H1 (cell line): ENCODE measurements around the gene LIPT2. TPM values are rescaled to one million over a fixed set of nuclear protein-coding genes. Genes with fewer than 3 reads are reported as not detected.
A peak's percentile ranks its signal among the peaks of the same experiment; 100 is the strongest.

ENCODE experiments used
- CTCF ChIA-PET: fragments of 300-600 bp; sonication (Branson Sonifier 250); formaldehyde crosslinking; loops from one replicate; lab custom pipeline; 2021; ENCODE audit not compliant: partially characterized antibody; lab: Charles Lee
- POLR2A ChIA-PET: fragments of 300-600 bp; sonication (Branson Sonifier 250); formaldehyde crosslinking; loops from one replicate; lab custom pipeline; 2021; ENCODE audit warnings: inconsistent platforms; ENCODE audit not compliant: partially characterized antibody; lab: Charles Lee
- DNase-seq, 2 experiments: peaks; one replicate each; pipeline versions ENCODE4 v3.0.0 to v3.0.0-alpha.2; 2010 to 2022; ENCODE audit warnings: low spot score in 2 of 2, low read depth in 1 of 2, mixed read lengths in 1 of 2
- FAIRE-seq: peaks from 2 replicates; lab custom pipeline; 2011; peaks lifted over from hg19 to GRCh38; lab: Jason Lieb, UNC
- H2AFZ ChIP-seq: 2 replicates; pipeline ENCODE4 v1.8.1; 2012; ENCODE audit warnings: low read length, inconsistent platforms
- H2AK5ac ChIP-seq: 2 replicates; pipeline ENCODE4 v1.6.1; 2013; ENCODE audit warnings: low read depth, low read length
- H2BK120ac ChIP-seq: replicated peaks from 2 replicates; pipeline ENCODE3; 2013; ENCODE audit warnings: low read depth, low read length, inconsistent platforms
- H2BK12ac ChIP-seq: 2 replicates; pipeline ENCODE4 v1.6.1; 2013; ENCODE audit warnings: low read depth, low read length
- H2BK15ac ChIP-seq: 2 replicates; pipeline ENCODE4 v1.6.1; 2013; ENCODE audit warnings: low read length
- H2BK20ac ChIP-seq: 2 replicates; pipeline ENCODE4 v1.6.1; 2013; ENCODE audit warnings: low read length
- H2BK5ac ChIP-seq: 2 replicates; pipeline ENCODE4 v1.6.1; 2013; ENCODE audit warnings: low read depth, low read length
- H3K14ac ChIP-seq: 2 replicates; pipeline ENCODE4 v1.6.1; 2013; ENCODE audit warnings: inconsistent platforms; ENCODE audit not compliant: insufficient read length
- H3K18ac ChIP-seq: 2 replicates; pipeline ENCODE4 v1.6.1; 2013; ENCODE audit warnings: low read length; ENCODE audit errors: extremely low read depth
- H3K23ac ChIP-seq: 2 replicates; pipeline ENCODE4 v1.6.1; 2013; ENCODE audit warnings: inconsistent platforms; ENCODE audit not compliant: insufficient read length
- H3K23me2 ChIP-seq: 2 replicates; pipeline ENCODE4 v1.6.1; 2013; ENCODE audit warnings: low read depth, low read length
- H3K27ac ChIP-seq: 2 replicates; pipeline ENCODE4 v1.6.1; 2011; ENCODE audit warnings: low read depth, low read length, inconsistent platforms
- H3K27me3 ChIP-seq, 4 experiments: replicated peaks in 1 of 4; 1 replicate in 1 of 4; 2 replicates in 3 of 4; pipeline versions ENCODE4 v1.6.1 to v1.8.1; 2011 to 2013; ENCODE audit warnings: low read length in 3 of 4, mild to moderate bottlenecking in 3 of 4, inconsistent platforms in 2 of 4, mixed read lengths in 2 of 4, moderate library complexity in 1 of 4; ENCODE audit not compliant: control insufficient read depth in 3 of 4, insufficient read depth in 3 of 4; ENCODE audit errors: extremely low read depth in 1 of 4
- H3K36me3 ChIP-seq, 4 experiments: 2 replicates each; pipeline versions ENCODE4 v1.6.1 to v1.8.1; 2011 to 2013; ENCODE audit warnings: mild to moderate bottlenecking in 4 of 4, low read length in 3 of 4, moderate library complexity in 2 of 4, control low read depth in 1 of 4, inconsistent platforms in 1 of 4; ENCODE audit not compliant: insufficient read depth in 4 of 4, control insufficient read depth in 2 of 4
- H3K4ac ChIP-seq: replicated peaks from 2 replicates; pipeline ENCODE3; 2013; ENCODE audit warnings: low read length, low read depth, mixed read lengths, inconsistent platforms; ENCODE audit not compliant: insufficient read length
- H3K4me1 ChIP-seq, 4 experiments: replicated peaks in 1 of 4; 1 replicate in 1 of 4; 2 replicates in 3 of 4; pipeline versions ENCODE4 v1.6.1 to v1.8.1; 2011 to 2013; ENCODE audit warnings: low read length in 3 of 4, inconsistent platforms in 2 of 4, mixed read lengths in 1 of 4; ENCODE audit not compliant: insufficient read depth in 4 of 4, control insufficient read depth in 3 of 4
- H3K4me2 ChIP-seq, 2 experiments: 2 replicates each; pipeline versions ENCODE4 v1.6.1 to v1.8.1; 2011 to 2013; ENCODE audit warnings: low read depth in 2 of 2, low read length in 2 of 2, control low read depth in 1 of 2, inconsistent platforms in 1 of 2, mild to moderate bottlenecking in 1 of 2; ENCODE audit not compliant: insufficient read depth in 1 of 2
- H3K4me3 ChIP-seq, 4 experiments: fragments of 200-600, 300-600 bp in 1 of 4; sonication (generic), shearing (Covaris generic), sonication (Bioruptor Twin) in 1 of 4; 2 replicates each; pipeline versions ENCODE4 v1.5.1 to v1.8.1; 2011 to 2016; ENCODE audit warnings: low read length in 4 of 4, low read depth in 3 of 4, control low read depth in 2 of 4, inconsistent platforms in 2 of 4, mild to moderate bottlenecking in 2 of 4, mixed read lengths in 1 of 4, moderate library complexity in 1 of 4; ENCODE audit not compliant: insufficient read depth in 2 of 4; ENCODE audit errors: extremely low read depth in 1 of 4
- H3K56ac ChIP-seq: replicated peaks from 2 replicates; pipeline ENCODE3; 2013; ENCODE audit warnings: low read depth, mild to moderate bottlenecking, mixed read lengths, low read length, inconsistent platforms; ENCODE audit not compliant: insufficient read length
- H3K79me1 ChIP-seq: 2 replicates; pipeline ENCODE4 v1.6.1; 2013; ENCODE audit warnings: low read depth, low read length, control low read depth
- H3K79me2 ChIP-seq, 2 experiments: 2 replicates each; pipeline versions ENCODE4 v1.6.1 to v1.8.1; 2012 to 2013; ENCODE audit warnings: low read length in 2 of 2, mild to moderate bottlenecking in 2 of 2, inconsistent platforms in 1 of 2; ENCODE audit not compliant: insufficient read depth in 2 of 2, control insufficient read depth in 1 of 2
- H3K9ac ChIP-seq, 4 experiments: replicated peaks in 1 of 4; 1 replicate in 1 of 4; 2 replicates in 3 of 4; pipeline versions ENCODE4 v1.6.1 to v1.8.1; 2011 to 2013; ENCODE audit warnings: low read depth in 3 of 4, low read length in 3 of 4, control low read depth in 2 of 4, mild to moderate bottlenecking in 2 of 4, moderate library complexity in 2 of 4, inconsistent platforms in 1 of 4; ENCODE audit errors: extremely low read depth in 1 of 4
- H3K9me3 ChIP-seq, 2 experiments: 2 replicates each; pipeline versions ENCODE4 v1.6.1 to v1.8.1; 2012 to 2013; ENCODE audit warnings: mild to moderate bottlenecking in 2 of 2, moderate library complexity in 2 of 2, control low read depth in 1 of 2, inconsistent platforms in 1 of 2, low read depth in 1 of 2, low read length in 1 of 2, mixed read lengths in 1 of 2; ENCODE audit not compliant: insufficient read depth in 2 of 2
- H4K20me1 ChIP-seq, 2 experiments: replicated peaks in 1 of 2; 2 replicates each; pipeline versions ENCODE3 to v1.8.1; 2011 to 2013; ENCODE audit warnings: inconsistent platforms in 2 of 2, low read length in 2 of 2, mild to moderate bottlenecking in 1 of 2; ENCODE audit not compliant: insufficient read depth in 2 of 2, control insufficient read depth in 1 of 2
- H4K5ac ChIP-seq: 2 replicates; pipeline ENCODE4 v1.6.1; 2013; ENCODE audit warnings: low read length, low read depth, mixed read lengths, inconsistent platforms; ENCODE audit not compliant: insufficient read length
- H4K8ac ChIP-seq: 2 replicates; pipeline ENCODE4 v1.8.0; 2013; ENCODE audit warnings: mild to moderate bottlenecking, moderate library complexity, low read length, inconsistent platforms; ENCODE audit not compliant: insufficient read depth; ENCODE audit errors: extremely low read depth
- H4K91ac ChIP-seq: replicated peaks from 2 replicates; pipeline ENCODE3; 2013; ENCODE audit warnings: low read length, mixed read lengths, inconsistent platforms; ENCODE audit not compliant: insufficient read length
- CHD2 ChIP-seq: IDR thresholded peaks from 2 replicates; pipeline ENCODE4 v1.6.1; 2012; ENCODE audit warnings: low read length, improper control_type of control experiment
- CREB1 ChIP-seq: IDR thresholded peaks from 2 replicates; pipeline ENCODE4 v1.6.1; 2012; ENCODE audit warnings: inconsistent platforms
- GABPA ChIP-seq: IDR thresholded peaks from 2 replicates; pipeline ENCODE4 v1.6.1; 2011; ENCODE audit warnings: mild to moderate bottlenecking, low read length, moderate library complexity, borderline replicate concordance; ENCODE audit not compliant: insufficient read depth
- GTF2F1 ChIP-seq: IDR thresholded peaks from 2 replicates; pipeline ENCODE4 v1.6.1; 2012; ENCODE audit warnings: low read depth, low read length, improper control_type of control experiment, borderline replicate concordance
- HDAC2 ChIP-seq, 2 experiments: fragments of 300-600 bp in 1 of 2; sonication (generic) in 1 of 2; IDR thresholded peaks; 2 replicates each; pipeline ENCODE4 v1.6.1; 2011 to 2012; ENCODE audit warnings: low read depth in 2 of 2, low read length in 2 of 2, mild to moderate bottlenecking in 2 of 2, moderate library complexity in 2 of 2, borderline replicate concordance in 1 of 2, inconsistent platforms in 1 of 2
- JUND ChIP-seq: IDR thresholded peaks from 2 replicates; pipeline ENCODE4 v1.6.1; 2011; ENCODE audit warnings: mild to moderate bottlenecking, improper control_type of control experiment, low read length
- PHF8 ChIP-seq: fragments of 200-600 bp; sonication (generic); conservative IDR thresholded peaks from 2 replicates; pipeline ENCODE4 v1.7.1; 2012; ENCODE audit warnings: low read depth, mild to moderate bottlenecking, inconsistent platforms, low read length, moderate library complexity
- POU5F1 ChIP-seq: IDR thresholded peaks from 2 replicates; pipeline ENCODE4 v1.6.1; 2011; ENCODE audit warnings: low read depth, mild to moderate bottlenecking, low read length, moderate library complexity
- TAF1 ChIP-seq: IDR thresholded peaks from 2 replicates; pipeline ENCODE4 v1.6.1; 2011; ENCODE audit warnings: mild to moderate bottlenecking, low read depth, low read length
- whole genome bisulfite sequencing, 2 experiments: shearing (Covaris generic) in 1 of 2; methylation state at CpG; one replicate each; pipeline versions ENCODE4 v1.1.6 to v1.1.7; 2013 to 2015; ENCODE audit warnings: low lambda C conversion rate in 2 of 2, mixed read lengths in 2 of 2, inconsistent platforms in 1 of 2, low coverage in 1 of 2, missing lambda C conversion rate in 1 of 2; ENCODE audit not compliant: insufficient replicate concordance in 2 of 2, insufficient coverage in 1 of 2, insufficient read length in 1 of 2; ENCODE audit errors: extremely low coverage in 1 of 2, missing lambda C conversion rate in 1 of 2; 5-methylcytosine and 5-hydroxymethylcytosine counted together
- polyA plus RNA-seq, 7 experiments: library from polyadenylated mRNA; depleted of rRNA in 3 of 7; stranded (reverse) in 5 of 7; unstranded in 2 of 7; fragments of >200 nt in 5 of 7; fragments of 200-250 nt in 2 of 7; gene quantifications; 1 replicate in 5 of 7; 2 replicates in 1 of 7; 4 replicates in 1 of 7; pipeline versions ENCODE4 v1.2.1 to v1.2.3, GENCODE V29; 2011 to 2013; ENCODE audit warnings: missing spikeins in 2 of 7, mixed read lengths in 2 of 7
- total RNA-seq: library from RNA; stranded (reverse); fragmentation: NEBNext Ultra II Directional; extraction: Animal tissue kit (Norgen Biotek cat#: 25700); gene quantifications from 2 replicates; pipeline ENCODE4 v1.2.1, GENCODE V29; 2021

Gene LIPT2
- total and polyA plus RNA-seq, 2 of the 8 experiments (the other 6 are each of a cell fraction or from before 2014, with no cell fraction given): 6.4 to 16.7 TPM

DNA sequence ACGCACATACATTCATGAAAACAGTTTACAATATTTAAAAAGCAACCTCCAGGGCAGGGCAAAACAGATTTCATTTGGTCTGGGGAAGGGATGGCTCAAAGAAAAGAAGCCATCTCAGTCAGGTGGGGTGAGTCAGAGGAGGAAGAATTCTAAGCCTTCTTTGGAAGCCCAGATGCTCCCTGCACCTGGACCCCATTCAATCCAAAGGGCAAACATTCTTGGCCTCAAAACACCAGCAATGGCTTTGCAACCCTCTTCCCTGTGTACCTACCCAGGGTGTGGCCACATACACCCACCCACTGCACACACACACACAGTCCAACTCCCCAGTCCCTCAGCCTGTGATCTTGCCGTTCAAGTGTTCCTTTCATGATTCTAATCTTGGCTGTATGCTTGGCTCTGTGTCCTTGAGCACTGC is 28.2 kb downstream of the LIPT2 start:
- no peak for DNase-seq
- WGBS, 2 experiments: 88% methylated on average over 2 of the region's 2 CpGs; no CpG with 5 or more reads in 1 of the 2 experiments

More for the DNA sequence above, 28.2 kb downstream of the LIPT2 start:
- no peaks in the 10 kb centered on the region; the same call in 1 of the 2 replicates for H3K23me2 ChIP-seq
- TF ChIP-seq HDAC2 (IDR thresholded peaks at IDR 0.05; ENCODE audit: borderline replicate concordance in 1 of 2, low read depth in 2 of 2, low read length in 2 of 2) (no peak), CREB1 (no peak), JUND (no peak), GTF2F1 (no peak), POU5F1 (no peak), PHF8 (no peak), GABPA (no peak), CHD2 (no peak), TAF1 (no peak)
- H3K56ac ChIP-seq: no peak overlapping the region
- CTCF ChIA-PET: interaction anchor here (4.0 kb wide), 1 partner anchor 106 kb away, joined by 19 read pairs; no protein-coding TSS in a partner anchor
- no peak overlapping the region for H2BK12ac ChIP-seq
- no peaks in the 10 kb centered on the region for H3K9me3 ChIP-seq
- no peaks in the 10 kb centered on the region for H4K20me1 ChIP-seq
- H3K79me2 ChIP-seq: no peaks in the 10 kb centered on the region
- peak overlapping the region; percentile 26 for H4K91ac ChIP-seq
- H3K4me2 ChIP-seq: no peak overlapping the region
- H3K4ac ChIP-seq: no peak overlapping the region
- H4K8ac ChIP-seq: no peak overlapping the region
- H3K4me3 ChIP-seq: no peak overlapping the region
- no peaks in the 10 kb centered on the region for H3K79me1 ChIP-seq
- 0 out of 2 replicates have a peak overlapping the region, but pooled peaks have one; percentile 18 for H2BK5ac ChIP-seq
- no peak overlapping the region for H3K23ac ChIP-seq
- H3K14ac ChIP-seq: no peak overlapping the region
- no peak overlapping the region for H2BK120ac ChIP-seq
- H3K18ac ChIP-seq: no peak overlapping the region
- H3K27ac ChIP-seq: no peak overlapping the region
- H3K27me3 ChIP-seq: peaks cover 0 to 5% (median 0%) of the 10 kb centered on the region in 4 experiments; a peak in 3 of 7 replicates
- no peak overlapping the region for H4K5ac ChIP-seq
- peak overlapping the region; percentile 84; the same call in 1 of the 2 replicates for H2BK15ac ChIP-seq
- H3K9ac ChIP-seq: no peak overlapping the region
- POLR2A ChIA-PET: no interaction called here
- H3K4me1 ChIP-seq: peaks cover 4 to 16% (median 11%) of the 10 kb centered on the region in 4 experiments
- H3K36me3 ChIP-seq: no peaks in the 10 kb centered on the region
- H2BK20ac ChIP-seq: no peak overlapping the region
- no peak for FAIRE-seq
- H2AFZ ChIP-seq: no peak overlapping the region
- H2AK5ac ChIP-seq: 0 out of 2 replicates have a peak overlapping the region, but pooled peaks have one; percentile 12
